Mucosa of rectum (tissue), 2 donors: ENCODE results near the gene OCIAD2.

Source experiments
- H3K27ac ChIP-seq, 2 donors: one replicate each; pipeline ENCODE4 v1.7.0; 2013; ENCODE audit warnings: inconsistent platforms in 2 of 2, low read depth in 2 of 2, low read length in 2 of 2
- H3K27me3 ChIP-seq, 2 donors: one replicate each; pipeline ENCODE4 v1.7.0; 2013; ENCODE audit warnings: low read length in 2 of 2; ENCODE audit not compliant: control insufficient read depth in 2 of 2, insufficient read depth in 2 of 2
- H3K36me3 ChIP-seq, 2 donors: one replicate each; pipeline ENCODE4 v1.7.0; 2013; ENCODE audit warnings: low read length in 2 of 2; ENCODE audit not compliant: control insufficient read depth in 2 of 2, insufficient read depth in 2 of 2
- H3K4me1 ChIP-seq, 2 donors: one replicate each; pipeline ENCODE4 v1.7.0; 2013; ENCODE audit warnings: low read length in 2 of 2, mild to moderate bottlenecking in 1 of 2; ENCODE audit not compliant: control insufficient read depth in 2 of 2, insufficient read depth in 2 of 2
- H3K4me3 ChIP-seq, 2 donors: one replicate each; pipeline ENCODE4 v1.7.0; 2013; ENCODE audit warnings: low read length in 2 of 2
- H3K9ac ChIP-seq, 2 donors: one replicate each; pipeline ENCODE4 v1.7.0; 2013; ENCODE audit warnings: low read length in 2 of 2, low read depth in 1 of 2, mild to moderate bottlenecking in 1 of 2
- H3K9me3 ChIP-seq, 2 donors: one replicate each; pipeline ENCODE4 v1.7.0; 2013; ENCODE audit warnings: low read length in 2 of 2; ENCODE audit not compliant: control insufficient read depth in 2 of 2
- donor health status: healthy.
- donor health status: Normal muscosa, but diverticular disease.

The OCIAD2 gene, protein sequence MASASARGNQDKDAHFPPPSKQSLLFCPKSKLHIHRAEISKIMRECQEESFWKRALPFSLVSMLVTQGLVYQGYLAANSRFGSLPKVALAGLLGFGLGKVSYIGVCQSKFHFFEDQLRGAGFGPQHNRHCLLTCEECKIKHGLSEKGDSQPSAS

DNA sequence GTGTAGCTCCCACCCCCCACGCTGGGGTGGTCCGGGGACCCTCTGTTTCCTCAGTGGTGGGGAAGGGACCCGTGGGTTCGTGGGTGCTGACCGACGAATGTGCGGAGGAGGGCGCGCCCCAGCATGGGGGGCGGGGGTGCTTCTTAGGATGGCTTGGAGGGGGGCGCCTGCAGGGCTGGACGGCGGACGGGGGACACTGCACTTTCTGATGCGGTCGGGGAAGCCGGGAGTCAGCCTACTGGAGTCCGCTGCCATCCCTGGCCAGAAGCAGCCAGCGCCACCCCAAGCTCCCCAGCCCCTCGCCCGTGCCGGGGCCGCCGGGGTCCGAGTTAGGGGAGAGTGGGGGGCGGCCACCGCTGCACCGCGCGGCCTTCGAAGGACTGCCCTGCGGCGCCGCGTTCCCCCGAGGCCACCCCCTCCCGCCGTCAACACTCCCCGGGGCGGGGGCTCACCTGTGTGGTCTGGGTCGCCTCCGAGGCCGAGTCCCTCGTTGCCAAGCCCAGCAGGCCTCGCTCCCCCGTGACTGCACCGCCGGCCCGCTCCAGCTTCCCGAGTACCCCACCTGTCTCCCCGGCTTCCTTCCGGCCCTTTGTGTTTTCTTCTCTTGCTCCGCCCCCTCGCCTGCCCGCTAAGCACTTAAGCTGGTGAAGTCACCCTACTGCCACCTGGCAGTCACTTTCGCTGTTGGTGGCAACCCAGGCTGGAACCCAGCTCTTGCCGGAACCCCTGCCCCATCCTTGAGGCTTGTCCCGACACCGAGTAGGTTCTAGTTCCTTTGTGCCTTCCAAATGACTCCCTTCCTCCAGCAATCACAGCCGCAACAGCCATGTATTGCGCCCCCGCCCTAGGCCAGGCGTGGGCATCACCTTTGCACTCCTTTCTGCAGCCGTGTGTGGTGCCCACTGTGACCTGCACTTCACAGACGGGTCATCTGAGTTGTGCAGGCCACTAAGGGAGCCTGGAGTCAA, at the start of gene OCIAD2:
TSS of gene OCIAD2 (minus strand) at position 569 of the 968 bp plus-strand sequence. CDS start 2,225 bp downstream, outside the sequence.
- Histone ChIP-seq H3K36me3 (peaks cover 5 to 10% of the 10 kb centered on the region in 2 donors), H3K27me3 (no peaks in the 10 kb centered on the region), H3K4me1 (peaks cover 11 to 23% of the 10 kb centered on the region in 2 donors), H3K27ac (peak within 1 kb of the TSS; percentile 65 to 70), H3K9me3 (no peaks in the 10 kb centered on the region), H3K4me3 (peak within 1 kb of the TSS; percentile 76 to 82), H3K9ac (peak within 1 kb of the TSS; percentile 71 to 77)

DNA sequence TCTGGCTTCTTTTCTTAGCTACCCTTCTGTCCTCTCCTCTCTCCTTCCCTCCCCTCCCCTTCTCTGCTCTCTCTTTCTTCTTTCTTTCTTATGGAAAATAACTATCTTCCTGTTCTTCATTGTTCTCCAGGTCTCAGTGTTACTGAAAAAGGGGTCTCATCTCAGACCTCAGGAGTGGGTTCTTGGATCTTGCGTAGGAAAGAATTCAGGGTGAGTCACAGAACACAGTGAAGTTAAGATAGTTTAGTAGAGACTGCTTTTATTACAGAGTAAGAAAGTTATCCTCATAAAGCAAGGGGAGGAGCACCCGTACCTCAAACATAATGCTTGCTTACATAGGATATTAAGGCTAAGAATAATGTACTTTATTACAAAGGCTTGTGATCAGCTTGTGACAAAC, 47.7 kb upstream of the OCIAD2 start:
- Histone ChIP-seq H3K4me3 (no peak overlapping the region), H3K27ac (no peak overlapping the region), H3K4me1 (peaks cover 0 to 4% of the 10 kb centered on the region in 2 donors), H3K36me3 (no peaks in the 10 kb centered on the region), H3K9ac (no peak overlapping the region), H3K27me3 (no peaks in the 10 kb centered on the region), H3K9me3 (no peaks in the 10 kb centered on the region)

DNA sequence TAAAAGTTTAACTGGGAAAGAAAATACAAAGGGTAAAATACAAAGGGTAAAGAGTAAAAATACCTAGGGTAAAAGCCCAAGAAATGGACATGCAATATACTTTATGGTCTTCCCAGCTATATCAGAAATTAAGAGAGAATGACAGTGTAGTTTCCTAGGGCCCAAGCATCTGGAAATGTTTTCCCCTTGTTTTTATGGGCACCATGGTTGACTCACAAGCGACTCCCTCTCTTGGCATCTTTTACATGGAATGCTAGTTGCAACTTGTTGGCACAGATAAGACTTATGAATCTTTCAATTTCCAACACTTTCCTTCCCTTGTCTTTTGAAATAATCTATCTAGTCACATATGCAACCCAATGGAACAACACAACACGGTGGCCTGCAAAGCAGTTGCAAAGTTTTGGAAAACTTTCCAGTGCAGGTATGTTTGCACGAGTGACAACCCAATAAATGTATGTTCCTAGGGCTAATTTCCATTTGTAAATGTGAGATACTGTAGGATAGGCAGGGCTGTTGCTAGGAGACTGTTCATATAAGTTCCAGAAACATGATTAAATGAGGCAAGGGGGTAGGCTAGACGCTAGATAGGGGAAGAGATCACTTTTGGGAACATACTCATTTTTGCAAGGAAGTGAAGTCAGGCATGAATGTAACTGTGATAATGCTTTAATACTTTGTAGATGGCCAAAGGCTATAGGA, 43.1 kb upstream of the OCIAD2 start:
- H3K27me3 ChIP-seq, result no peaks in the 10 kb centered on the region
- H3K4me1 ChIP-seq, result peaks cover 0 to 8% of the 10 kb centered on the region in 2 donors
- no peaks in the 10 kb centered on the region for H3K9me3 ChIP-seq
- no peak overlapping the region for H3K9ac ChIP-seq
- H3K27ac ChIP-seq, result no peak overlapping the region
- H3K36me3 ChIP-seq, result no peaks in the 10 kb centered on the region
- no peak overlapping the region for H3K4me3 ChIP-seq

DNA sequence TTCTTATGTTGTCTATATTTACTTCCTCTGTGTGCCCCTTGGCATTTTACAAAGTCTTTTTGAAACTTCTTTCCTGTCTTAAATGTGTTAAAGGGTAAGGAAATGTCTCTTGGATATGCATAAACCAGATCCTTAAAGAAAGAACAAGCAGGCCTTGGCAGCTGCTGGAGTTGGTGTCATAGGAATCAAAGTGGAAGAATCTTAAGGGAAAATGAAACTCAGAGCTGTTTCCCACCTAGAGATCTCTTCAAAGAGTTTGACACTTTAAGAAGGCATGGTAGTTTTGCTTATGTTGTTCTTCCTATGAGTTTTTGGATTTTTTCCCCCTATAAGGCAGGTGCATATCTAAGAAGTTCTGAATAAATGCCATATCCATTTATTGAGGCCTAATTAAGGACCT, 42.5 kb upstream of the OCIAD2 start:
- H3K27me3 ChIP-seq, result no peaks in the 10 kb centered on the region
- no peaks in the 10 kb centered on the region for H3K9me3 ChIP-seq
- no peak overlapping the region for H3K27ac ChIP-seq
- no peaks in the 10 kb centered on the region for H3K36me3 ChIP-seq
- no peak overlapping the region for H3K4me3 ChIP-seq
- peaks cover 0 to 5% of the 10 kb centered on the region in 2 donors for H3K4me1 ChIP-seq
- no peak overlapping the region for H3K9ac ChIP-seq

DNA sequence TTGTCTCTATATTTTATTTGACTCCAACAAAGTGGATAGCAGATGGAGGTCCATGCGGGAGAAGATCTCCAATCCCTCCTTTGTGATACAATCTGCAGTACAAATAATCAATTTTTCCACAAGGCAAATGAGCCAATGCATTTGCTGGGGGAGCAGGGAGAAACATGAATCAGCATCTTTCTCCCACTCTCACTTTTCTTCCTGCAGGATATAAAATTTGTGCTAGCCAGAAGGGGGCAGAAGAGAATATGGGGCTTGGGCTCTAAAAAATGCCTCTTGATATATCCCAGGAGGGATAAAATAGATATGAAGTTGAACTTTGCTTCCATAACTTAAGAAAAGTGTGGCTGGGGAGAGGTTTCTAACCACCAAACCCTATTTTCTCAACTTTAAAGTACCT, 41.2 kb upstream of the OCIAD2 start:
- no peak overlapping the region for H3K9ac ChIP-seq
- no peak overlapping the region for H3K4me3 ChIP-seq
- H3K4me1 ChIP-seq, result peaks cover 0 to 4% of the 10 kb centered on the region in 2 donors
- H3K27ac ChIP-seq, result no peak overlapping the region
- no peaks in the 10 kb centered on the region for H3K27me3 ChIP-seq
- no peaks in the 10 kb centered on the region for H3K36me3 ChIP-seq
- H3K9me3 ChIP-seq, result no peaks in the 10 kb centered on the region

DNA sequence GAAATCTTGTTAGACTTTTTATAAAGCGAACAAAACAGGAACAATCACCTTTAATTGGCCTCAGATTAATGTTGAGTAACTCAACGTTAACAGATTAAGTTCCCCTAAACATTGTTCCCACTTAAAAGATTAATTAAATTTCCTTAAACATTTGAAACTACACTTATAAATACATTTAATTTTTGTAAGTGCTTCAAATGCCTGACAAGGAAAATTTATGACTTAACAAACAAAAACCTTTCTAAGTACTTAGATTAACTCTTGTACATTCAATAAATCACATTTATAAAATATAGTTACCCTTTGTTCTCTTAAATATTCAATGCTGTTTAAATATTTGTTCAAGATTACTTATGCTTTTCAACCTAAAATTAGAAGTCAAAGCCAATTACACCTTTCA, 39.4 kb upstream of the OCIAD2 start:
- no peak overlapping the region for H3K4me3 ChIP-seq
- H3K9me3 ChIP-seq, result no peaks in the 10 kb centered on the region
- H3K36me3 ChIP-seq, result no peaks in the 10 kb centered on the region
- H3K4me1 ChIP-seq, result peaks cover 0 to 4% of the 10 kb centered on the region in 2 donors
- H3K9ac ChIP-seq, result no peak overlapping the region
- H3K27ac ChIP-seq, result no peak overlapping the region
- no peaks in the 10 kb centered on the region for H3K27me3 ChIP-seq

DNA sequence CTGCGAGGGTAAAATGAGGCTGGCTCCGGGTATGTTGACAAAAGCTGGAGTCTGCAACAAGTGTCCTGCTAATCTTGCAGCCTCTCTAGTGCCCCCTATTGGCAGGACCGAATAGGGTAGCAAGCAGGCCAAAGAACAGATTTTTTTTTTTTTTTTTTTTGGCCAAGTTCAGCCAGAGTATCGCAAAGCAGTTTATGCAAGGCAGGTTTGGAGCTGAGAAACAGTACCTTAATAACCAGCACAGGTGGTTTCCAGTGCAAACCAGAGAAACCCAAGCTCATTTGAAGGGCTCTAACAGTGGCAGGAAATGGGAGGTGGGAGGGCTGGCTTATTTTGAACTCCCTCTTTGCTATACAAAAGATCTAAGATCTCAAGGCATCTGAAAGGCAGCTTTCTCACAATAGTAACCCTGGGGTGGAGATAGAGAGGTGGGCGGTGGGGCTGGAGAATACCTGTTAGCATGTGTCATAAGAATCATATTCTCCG, 38.2 kb upstream of the OCIAD2 start:
- no peak overlapping the region for H3K27ac ChIP-seq
- no peak overlapping the region for H3K4me3 ChIP-seq

DNA sequence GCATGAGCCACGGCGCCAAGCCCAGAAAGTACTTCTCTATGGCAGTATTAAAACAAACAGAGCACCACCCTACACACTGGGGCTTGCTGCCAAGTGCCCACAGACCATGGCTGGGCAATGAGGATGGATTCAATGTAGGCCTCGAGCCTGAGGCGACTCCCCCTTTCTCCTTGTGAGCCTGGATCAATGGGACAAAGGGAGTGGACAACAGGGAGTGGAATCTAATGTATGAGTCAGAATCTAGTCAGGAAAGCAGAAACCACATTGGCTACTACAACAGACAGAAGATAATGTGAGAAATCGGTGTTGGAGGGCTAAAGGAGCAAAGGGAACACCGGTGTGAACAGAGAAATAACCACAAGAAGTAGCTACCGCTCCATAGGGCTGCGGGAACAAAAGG, 37.7 kb upstream of the OCIAD2 start:
- Histone ChIP-seq H3K4me3 (no peak overlapping the region), H3K9me3 (no peaks in the 10 kb centered on the region), H3K36me3 (no peaks in the 10 kb centered on the region), H3K27me3 (no peaks in the 10 kb centered on the region), H3K27ac (no peak overlapping the region), H3K9ac (no peak overlapping the region), H3K4me1 (peaks cover 0 to 4% of the 10 kb centered on the region in 2 donors)

More for the DNA sequence above, 38.2 kb upstream of the OCIAD2 start:
- no peak overlapping the region for H3K9ac ChIP-seq
- H3K36me3 ChIP-seq, result no peaks in the 10 kb centered on the region
- no peaks in the 10 kb centered on the region for H3K9me3 ChIP-seq
- peaks cover 0 to 4% of the 10 kb centered on the region in 2 donors for H3K4me1 ChIP-seq
- no peaks in the 10 kb centered on the region for H3K27me3 ChIP-seq

DNA sequence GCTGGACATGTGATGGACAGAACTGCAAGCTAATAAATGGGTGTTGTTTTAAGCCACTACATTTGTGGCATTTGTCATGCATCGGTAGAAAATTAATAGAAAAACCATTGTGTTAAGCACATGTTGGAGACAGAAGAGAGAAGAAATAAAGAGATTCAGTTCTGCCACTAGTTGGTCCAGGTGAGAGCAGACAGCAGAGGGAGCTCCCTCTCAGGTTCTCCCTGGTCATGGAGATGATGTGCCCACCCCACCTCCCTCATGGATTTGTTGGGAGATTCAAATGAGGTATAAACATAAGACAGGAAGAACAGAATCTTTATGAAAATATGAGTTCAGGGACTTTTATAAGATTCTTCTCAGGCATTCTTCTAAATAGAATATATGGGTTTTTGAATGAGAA, 36.8 kb upstream of the OCIAD2 start:
- Histone ChIP-seq H3K9ac (no peak overlapping the region), H3K4me3 (no peak overlapping the region), H3K36me3 (no peaks in the 10 kb centered on the region), H3K4me1 (peaks cover 0 to 4% of the 10 kb centered on the region in 2 donors), H3K27ac (no peak overlapping the region), H3K27me3 (no peaks in the 10 kb centered on the region), H3K9me3 (no peaks in the 10 kb centered on the region)

DNA sequence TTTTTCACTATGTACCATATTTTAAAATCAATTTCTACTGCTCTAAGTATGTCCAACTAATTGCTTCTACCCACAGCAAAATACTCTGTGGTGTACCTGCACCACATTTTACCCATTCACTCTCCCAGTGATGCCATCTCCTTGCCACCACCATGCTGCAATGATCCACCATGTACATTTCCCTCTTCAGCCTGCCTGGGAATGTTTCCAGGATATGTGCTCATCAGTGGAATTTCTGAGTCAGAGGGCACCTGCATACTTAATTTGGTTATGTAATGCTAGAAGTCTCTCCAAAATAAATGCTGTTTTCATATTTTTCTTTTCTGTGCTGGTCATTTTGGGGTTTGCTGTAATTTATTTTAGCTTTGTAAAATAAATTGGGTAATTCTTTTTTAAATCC, 33.2 kb upstream of the OCIAD2 start:
- H3K9ac ChIP-seq, result no peak overlapping the region
- H3K27me3 ChIP-seq, result no peaks in the 10 kb centered on the region
- no peaks in the 10 kb centered on the region for H3K9me3 ChIP-seq
- H3K4me1 ChIP-seq, result peaks cover 0 to 3% of the 10 kb centered on the region in 2 donors
- no peak overlapping the region for H3K27ac ChIP-seq
- no peaks in the 10 kb centered on the region for H3K36me3 ChIP-seq
- no peak overlapping the region for H3K4me3 ChIP-seq
